Left lung (tissue), 10 donors: ENCODE data around the gene BRSK2. TPM values are rescaled to one million over a fixed set of nuclear protein-coding genes. Genes with fewer than 3 reads are reported as not detected.
A peak's percentile ranks its signal among the peaks of the same experiment; 100 is the strongest.

Source experiments
- ATAC-seq: fragments of 200-7000 bp; cut with Tn5 transposase; one replicate; pipeline ENCODE4 v1.9.1; 2020; ENCODE audit warnings: moderate library complexity
- DNase-seq, 4 donors: peaks; one replicate each; pipeline ENCODE4 v3.0.0-alpha.2; 2013 to 2020
- H3K27ac ChIP-seq, 2 donors: fragments of 200-600 bp; sonication (generic) in 1 of 2; one replicate each; pipeline versions ENCODE4 v1.5.0 to v1.8.0; 2020 to 2021
- H3K27me3 ChIP-seq, 2 donors: fragments of 200-600 bp; sonication (generic) in 1 of 2; one replicate each; pipeline versions ENCODE4 v1.5.0 to v1.8.0; 2020 to 2021
- H3K36me3 ChIP-seq, 2 donors: fragments of 200-600 bp; sonication (generic) in 1 of 2; one replicate each; pipeline versions ENCODE4 v1.5.0 to v1.8.0; 2020 to 2021
- H3K4me1 ChIP-seq, 2 donors: fragments of 200-600 bp; one replicate each; pipeline ENCODE4 v1.8.0; 2021
- H3K4me3 ChIP-seq, 2 donors: fragments of 200-600 bp; sonication (generic) in 1 of 2; one replicate each; pipeline versions ENCODE4 v1.5.0 to v1.8.0; 2020 to 2021; ENCODE audit warnings: mild to moderate bottlenecking in 1 of 2
- H3K9me3 ChIP-seq, 2 donors: fragments of 200-600 bp; sonication (generic) in 1 of 2; one replicate each; pipeline versions ENCODE4 v1.5.0 to v1.8.0; 2020 to 2021
- intact Hi-C, 2 donors: fragments of 100-400 bp; cut with DNase I; formaldehyde crosslinking; loops; one replicate each; pipeline versions ENCODE4 v1.11.2 to v1.14.2; 2022
- polyA plus RNA-seq, 6 donors: library from polyadenylated mRNA; unstranded; fragments of 120-200 nt; gene quantifications; one replicate each; pipeline ENCODE4 v1.2.1, GENCODE V29; 2013; ENCODE audit not compliant: insufficient read length in 6 of 6
- total RNA-seq, 2 donors: library from RNA; stranded (reverse); fragmentation: NEBNext Ultra II Directional; extraction: Animal tissue kit (Norgen Biotek cat#: 25700); gene quantifications; one replicate each; pipeline ENCODE4 v1.2.1, GENCODE V29; 2021
- TF ChIP-seq, protein P1 (sequence below), 2 donors: fragments of 200-600 bp; sonication (generic) in 1 of 2; IDR thresholded peaks; one replicate each; pipeline versions ENCODE4 v1.5.0 to v1.8.0; 2021; ENCODE audit warnings: antibody characterized with exemption in 2 of 2
- donor health status: DM: no; HTN: yes; CAD: no.
- donor health status: DM: no; HTN: no; CAD: no.

Gene BRSK2
- total and polyA plus RNA-seq, 8 donors: 0.13 to 1.1 (median 0.69) TPM

DNA sequence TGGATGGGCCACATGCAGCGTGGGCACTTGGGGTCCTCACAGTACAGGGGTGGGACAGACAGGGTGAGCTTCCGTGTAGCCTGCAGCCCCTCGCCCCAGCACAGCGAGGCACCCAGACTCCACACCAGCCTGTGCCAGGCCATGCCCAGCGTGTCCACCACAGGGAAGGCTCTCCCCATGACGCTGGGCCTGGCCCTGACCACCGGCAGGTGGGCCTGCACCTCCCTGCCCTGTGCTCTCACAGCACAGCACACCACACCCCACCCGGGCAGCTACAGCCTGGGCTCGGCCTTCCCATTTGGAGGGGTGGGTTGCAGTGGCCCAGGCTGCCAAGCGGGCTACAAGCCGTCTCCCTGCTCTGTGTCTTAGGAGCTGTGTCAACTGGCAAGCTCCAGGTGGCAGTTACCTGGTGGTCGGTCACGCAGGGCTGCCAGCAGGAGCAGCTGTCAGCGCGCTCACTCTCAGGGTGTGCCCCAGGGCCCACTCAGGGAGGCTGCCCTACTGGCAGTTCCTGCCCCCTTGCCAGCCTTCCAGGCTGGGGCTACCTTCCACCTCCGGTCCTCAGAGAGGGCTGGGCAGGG is 92.2 kb downstream of the BRSK2 start:
- no peak overlapping the region for H3K27ac ChIP-seq
- peaks cover 0 to 50% of the 10 kb centered on the region in 2 donors for H3K36me3 ChIP-seq
- H3K9me3 ChIP-seq: no peaks in the 10 kb centered on the region
- no peaks in the 10 kb centered on the region for H3K27me3 ChIP-seq
- DNase-seq: peak in 1 of 4 donors; percentile 69
- peaks cover 10 to 56% of the 10 kb centered on the region in 2 donors for H3K4me1 ChIP-seq
- TF ChIP-seq, protein P1, sequence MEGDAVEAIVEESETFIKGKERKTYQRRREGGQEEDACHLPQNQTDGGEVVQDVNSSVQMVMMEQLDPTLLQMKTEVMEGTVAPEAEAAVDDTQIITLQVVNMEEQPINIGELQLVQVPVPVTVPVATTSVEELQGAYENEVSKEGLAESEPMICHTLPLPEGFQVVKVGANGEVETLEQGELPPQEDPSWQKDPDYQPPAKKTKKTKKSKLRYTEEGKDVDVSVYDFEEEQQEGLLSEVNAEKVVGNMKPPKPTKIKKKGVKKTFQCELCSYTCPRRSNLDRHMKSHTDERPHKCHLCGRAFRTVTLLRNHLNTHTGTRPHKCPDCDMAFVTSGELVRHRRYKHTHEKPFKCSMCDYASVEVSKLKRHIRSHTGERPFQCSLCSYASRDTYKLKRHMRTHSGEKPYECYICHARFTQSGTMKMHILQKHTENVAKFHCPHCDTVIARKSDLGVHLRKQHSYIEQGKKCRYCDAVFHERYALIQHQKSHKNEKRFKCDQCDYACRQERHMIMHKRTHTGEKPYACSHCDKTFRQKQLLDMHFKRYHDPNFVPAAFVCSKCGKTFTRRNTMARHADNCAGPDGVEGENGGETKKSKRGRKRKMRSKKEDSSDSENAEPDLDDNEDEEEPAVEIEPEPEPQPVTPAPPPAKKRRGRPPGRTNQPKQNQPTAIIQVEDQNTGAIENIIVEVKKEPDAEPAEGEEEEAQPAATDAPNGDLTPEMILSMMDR (IDR thresholded peaks at IDR 0.05): no peak
- intact Hi-C loops: no loop called here
- no peak overlapping the region for H3K4me3 ChIP-seq
- no peak for ATAC-seq

DNA sequence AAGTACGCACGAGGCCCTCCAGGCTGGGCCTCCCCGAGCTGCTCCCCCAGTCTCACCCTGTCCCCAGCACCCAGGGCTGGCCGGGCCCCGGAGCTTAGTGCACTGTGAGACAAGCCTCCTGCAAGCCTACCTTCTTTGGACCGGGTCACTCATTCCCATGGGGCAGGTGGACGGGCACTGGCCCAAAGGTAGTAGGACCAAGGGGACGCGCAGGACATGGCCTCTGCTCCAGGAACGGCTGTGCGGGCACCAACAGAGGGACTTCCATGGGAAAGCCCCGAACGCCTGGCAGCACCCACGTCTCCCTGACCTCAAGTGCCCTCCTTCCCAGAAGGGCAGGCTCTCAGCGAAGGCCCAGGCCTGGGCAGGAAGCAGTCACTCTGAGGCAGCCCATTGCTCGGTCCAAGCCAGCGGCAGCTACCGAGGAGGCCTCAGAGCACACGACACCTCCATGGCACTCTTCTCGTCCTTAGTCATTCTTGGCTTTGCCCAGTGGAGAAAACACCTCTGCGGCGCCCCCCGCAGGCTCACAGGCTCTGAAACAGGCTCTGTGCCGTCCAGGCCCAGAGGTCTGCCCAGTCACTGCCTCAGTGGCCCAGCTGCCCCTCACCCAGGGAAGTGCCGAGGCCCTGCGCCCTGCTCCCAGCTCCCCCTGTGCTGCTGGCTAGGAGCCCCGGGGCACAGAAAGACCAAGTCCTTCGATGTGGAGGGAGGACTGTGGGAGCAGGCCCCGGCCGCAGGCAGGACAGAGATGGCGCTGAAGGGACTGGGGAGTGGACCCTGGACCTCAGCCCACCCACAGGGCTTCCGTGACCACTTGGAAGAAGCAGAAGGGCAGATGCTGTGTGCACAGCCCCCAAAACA is 93.1 kb downstream of the BRSK2 start:
- ATAC-seq (peak; percentile 70), DNase-seq (peak in 1 of 4 donors; percentile 81)
- H3K36me3 ChIP-seq: peaks cover 0 to 41% of the 10 kb centered on the region in 2 donors
- H3K4me1 ChIP-seq: peaks cover 15 to 65% of the 10 kb centered on the region in 2 donors
- TF ChIP-seq, protein P1 (IDR thresholded peaks at IDR 0.05): no peak
- H3K27ac ChIP-seq: no peak overlapping the region
- intact Hi-C loops: no loop called here
- H3K27me3 ChIP-seq: no peaks in the 10 kb centered on the region
- H3K4me3 ChIP-seq: no peak overlapping the region
- no peaks in the 10 kb centered on the region for H3K9me3 ChIP-seq

DNA sequence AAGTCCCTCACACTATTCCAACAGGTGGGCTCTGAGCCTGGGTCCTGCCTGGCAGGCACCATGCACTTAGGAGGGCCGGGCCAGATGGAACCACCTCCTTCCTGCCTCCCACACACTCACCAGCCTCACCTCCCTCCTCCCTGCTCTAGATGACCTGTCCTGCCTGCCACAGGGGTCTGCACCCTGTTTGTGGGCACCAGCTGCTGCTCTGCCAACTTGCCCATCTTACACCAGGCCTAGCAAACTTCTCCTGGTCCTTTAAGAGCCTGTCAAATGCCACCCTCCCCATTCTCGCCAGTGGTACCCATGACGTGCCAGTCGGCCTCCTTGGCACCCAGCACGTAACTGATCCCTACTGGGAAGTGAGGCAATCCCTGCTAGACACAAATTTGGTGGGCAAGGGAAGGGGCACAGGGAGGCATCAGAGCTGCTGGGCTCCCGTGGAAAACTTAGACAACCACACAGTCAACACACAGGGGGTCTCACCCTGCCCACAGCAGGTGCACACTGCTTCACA is 93.8 kb downstream of the BRSK2 start:
- H3K4me1 ChIP-seq: peaks cover 15 to 70% of the 10 kb centered on the region in 2 donors
- intact Hi-C loops: no loop called here

DNA sequence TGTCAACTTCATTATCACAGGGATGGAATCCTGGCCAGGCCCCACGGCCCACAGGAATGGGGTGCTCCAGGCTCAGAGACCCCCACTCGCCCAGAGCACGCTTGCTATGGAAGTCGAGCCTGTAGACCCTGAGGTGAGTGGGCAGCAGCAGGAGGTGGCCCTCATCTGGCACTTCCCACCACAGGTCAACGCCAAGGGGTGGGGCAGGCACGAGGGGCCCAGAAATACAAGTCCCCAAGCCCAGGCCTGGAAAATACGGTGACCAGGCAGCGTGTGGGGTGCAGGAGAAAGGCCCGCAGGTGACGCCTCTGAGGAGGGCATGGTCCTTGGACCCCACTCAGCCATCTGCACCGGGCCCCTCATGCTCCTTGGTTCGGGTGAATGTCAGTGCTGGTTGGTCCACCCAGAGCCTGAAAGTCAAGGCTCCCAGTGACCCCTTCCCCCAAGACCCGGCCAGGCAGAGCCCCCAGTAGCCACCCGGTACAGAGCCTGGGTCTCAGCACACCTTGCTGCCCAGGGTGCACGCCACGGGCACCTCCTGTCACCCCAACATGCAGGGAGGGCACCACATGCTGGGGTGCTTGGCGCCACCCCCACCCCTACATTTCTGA is 94.4 kb downstream of the BRSK2 start:
- no peak overlapping the region for H3K4me3 ChIP-seq
- H3K36me3 ChIP-seq: peaks cover 0 to 28% of the 10 kb centered on the region in 2 donors
- intact Hi-C loops: no loop called here
- TF ChIP-seq, protein P1 (IDR thresholded peaks at IDR 0.05): no peak
- H3K27ac ChIP-seq: no peak overlapping the region
- H3K27me3 ChIP-seq: no peaks in the 10 kb centered on the region
- peaks cover 15 to 66% of the 10 kb centered on the region in 2 donors for H3K4me1 ChIP-seq
- no peak for ATAC-seq
- no peaks in the 10 kb centered on the region for H3K9me3 ChIP-seq
- DNase-seq: peak in 1 of 4 donors; percentile 60

More for the DNA sequence above, 93.8 kb downstream of the BRSK2 start:
- Histone ChIP-seq H3K9me3 (no peaks in the 10 kb centered on the region), H3K36me3 (peaks cover 0 to 34% of the 10 kb centered on the region in 2 donors), H3K4me3 (no peak overlapping the region), H3K27ac (no peak overlapping the region), H3K27me3 (no peaks in the 10 kb centered on the region)
- TF ChIP-seq, protein P1 (IDR thresholded peaks at IDR 0.05): no peak
- DNase-seq: peak in 1 of 4 donors; percentile 59
- ATAC-seq: no peak
